Dermis lymphatic vessel endothelial cell (primary cell): Measurements from ENCODE around the gene CYB5D1. TPM values are rescaled to one million over a fixed set of nuclear protein-coding genes. Genes with fewer than 3 reads are reported as not detected.

Experiments used
- total RNA-seq: library from RNA; depleted of rRNA; stranded (reverse); fragments of >200 nt; gene quantifications from 2 replicates; pipeline ENCODE4 v1.2.1, GENCODE V29; 2014

CYB5D1 gene
- 6.7 and 7.2 TPM in 2 replicates for total RNA-seq

GRCh38 chr17:7857713-7858521 lies at the start of gene CYB5D1:
CYB5D1 (plus strand) TSS chr17:7858003; CDS start chr17:7858135, 132 bp downstream.

GRCh38 chr17:7833795-7834541 lies 23.8 kb upstream of the CYB5D1 start, which contains the start of gene KDM6B:
KDM6B (plus strand) TSS chr17:7834217; CDS start chr17:7845555, 11,338 bp downstream.

GRCh38 chr17:7854851-7855659 lies 2.7 kb upstream of the CYB5D1 start, which contains the start of gene TMEM88:
TMEM88 (plus strand) TSS chr17:7855066; CDS start chr17:7855075, 9 bp downstream.

GRCh38 chr17:7856811-7857712 lies 741 bp upstream of the CYB5D1 start, which contains the start of gene NAA38:
NAA38 (minus strand) TSS chr17:7857559; CDS start chr17:7857463, 96 bp downstream.

GRCh38 chr17:7888184-7888920 lies 30.5 kb downstream of the CYB5D1 start, which contains the start of gene CHD3:
CHD3 (plus strand) TSS chr17:7888789; CDS start chr17:7889001, 212 bp downstream.

Other genes starting within 250 kb of the CYB5D1 start
- 30.0 and 33.2 TPM in 2 replicates for gene FXR2, start 243.1 kb upstream of the CYB5D1 start, total RNA-seq
- 37.1 and 38.2 TPM in 2 replicates for gene SAT2, start 230.2 kb upstream of the CYB5D1 start, total RNA-seq
- gene SHBG, start 227.9 kb upstream of the CYB5D1 start, total RNA-seq = 0.11 and 0.26 TPM in 2 replicates
- gene ATP1B2, start 207.1 kb upstream of the CYB5D1 start, total RNA-seq = not detected in 2 replicates
- 26.0 and 36.7 TPM in 2 replicates for gene TP53, start 170.5 kb upstream of the CYB5D1 start, total RNA-seq
- 4.6 and 4.7 TPM in 2 replicates for gene WRAP53, start 169.5 kb upstream of the CYB5D1 start, total RNA-seq
- gene EFNB3, start 152.8 kb upstream of the CYB5D1 start, total RNA-seq = 0.33 and 0.52 TPM in 2 replicates
- under 0.01 and 0.43 TPM in 2 replicates for gene DNAH2, start 140.3 kb upstream of the CYB5D1 start, total RNA-seq
- gene KDM6B, start 23.8 kb upstream of the CYB5D1 start, total RNA-seq = 1.8 and 3.0 TPM in 2 replicates
- gene TMEM88, start 2.9 kb upstream of the CYB5D1 start, total RNA-seq = 10.1 and 26.7 TPM in 2 replicates
- gene NAA38, start 444 bp upstream of the CYB5D1 start, total RNA-seq = 101 and 160 TPM in 2 replicates
- gene CHD3, start 30.8 kb downstream of the CYB5D1 start, total RNA-seq = 60.7 and 71.3 TPM in 2 replicates
- 0.43 and 3.0 TPM in 2 replicates for gene RNF227, start 58.3 kb downstream of the CYB5D1 start, total RNA-seq
- gene KCNAB3, start 71.9 kb downstream of the CYB5D1 start, total RNA-seq = 0.11 and 0.17 TPM in 2 replicates
- 49.1 and 54.8 TPM in 2 replicates for gene TRAPPC1, start 73.9 kb downstream of the CYB5D1 start, total RNA-seq
- gene CNTROB, start 74.2 kb downstream of the CYB5D1 start, total RNA-seq = 10.0 and 11.8 TPM in 2 replicates
- gene GUCY2D, start 144.6 kb downstream of the CYB5D1 start, total RNA-seq = not detected in 2 replicates
- not detected in 2 replicates for gene ALOX15B, start 181.1 kb downstream of the CYB5D1 start, total RNA-seq
- gene ALOX12B, start 229.7 kb downstream of the CYB5D1 start, total RNA-seq = not detected in 2 replicates